ENCODE data around the gene CLIP2.

DNA sequence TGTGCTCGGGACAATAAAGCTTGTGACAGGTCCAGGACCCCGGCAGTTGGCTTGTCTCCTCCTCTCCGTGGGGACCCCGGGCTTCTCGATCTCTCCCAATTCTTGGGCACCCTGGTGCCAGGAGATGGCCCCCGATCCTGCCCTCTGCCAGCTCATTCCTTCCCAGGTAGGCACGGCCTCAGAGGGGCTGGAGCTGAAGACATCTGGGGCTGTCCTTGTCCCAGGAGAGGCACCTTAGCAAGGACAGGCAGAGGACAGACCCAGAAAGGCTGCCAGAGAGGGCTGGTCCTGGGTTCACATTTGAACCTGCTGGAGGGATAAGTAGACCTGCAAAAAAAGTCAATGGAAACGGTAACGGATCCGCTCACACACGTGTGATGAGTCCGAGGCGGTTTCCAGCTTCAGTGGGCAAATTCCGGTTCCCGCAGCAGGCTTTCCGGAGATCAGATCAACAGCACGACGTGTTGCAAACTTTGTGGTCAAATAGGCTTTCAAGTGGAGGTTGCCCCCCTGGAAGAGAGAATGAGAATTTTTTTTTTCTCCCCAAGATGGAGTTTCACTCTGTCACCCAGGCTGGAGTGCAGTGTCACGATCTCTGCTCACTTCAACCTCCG lies 116.8 kb downstream of the CLIP2 start:
- TF ChIP-seq, protein P1, sequence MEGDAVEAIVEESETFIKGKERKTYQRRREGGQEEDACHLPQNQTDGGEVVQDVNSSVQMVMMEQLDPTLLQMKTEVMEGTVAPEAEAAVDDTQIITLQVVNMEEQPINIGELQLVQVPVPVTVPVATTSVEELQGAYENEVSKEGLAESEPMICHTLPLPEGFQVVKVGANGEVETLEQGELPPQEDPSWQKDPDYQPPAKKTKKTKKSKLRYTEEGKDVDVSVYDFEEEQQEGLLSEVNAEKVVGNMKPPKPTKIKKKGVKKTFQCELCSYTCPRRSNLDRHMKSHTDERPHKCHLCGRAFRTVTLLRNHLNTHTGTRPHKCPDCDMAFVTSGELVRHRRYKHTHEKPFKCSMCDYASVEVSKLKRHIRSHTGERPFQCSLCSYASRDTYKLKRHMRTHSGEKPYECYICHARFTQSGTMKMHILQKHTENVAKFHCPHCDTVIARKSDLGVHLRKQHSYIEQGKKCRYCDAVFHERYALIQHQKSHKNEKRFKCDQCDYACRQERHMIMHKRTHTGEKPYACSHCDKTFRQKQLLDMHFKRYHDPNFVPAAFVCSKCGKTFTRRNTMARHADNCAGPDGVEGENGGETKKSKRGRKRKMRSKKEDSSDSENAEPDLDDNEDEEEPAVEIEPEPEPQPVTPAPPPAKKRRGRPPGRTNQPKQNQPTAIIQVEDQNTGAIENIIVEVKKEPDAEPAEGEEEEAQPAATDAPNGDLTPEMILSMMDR (IDR thresholded peaks at IDR 0.05): no peak
- TF ChIP-seq POLR2A (IDR thresholded peaks at IDR 0.05) (no peak), POLR2AphosphoS5 (IDR thresholded peaks at IDR 0.05; ENCODE audit: insufficient read depth in 1 of 2, low read depth in 1 of 2) (no peak)

Measured in vagina (tissue), 2 donors.